Osteoblast (primary cell): ENCODE results near the gene LEO1. TPM values are rescaled to one million over a fixed set of nuclear protein-coding genes. Genes with fewer than 3 reads are reported as not detected.

Source experiments
- DNase-seq: peaks from one replicate; pipeline ENCODE4 v3.0.0; 2011; ENCODE audit warnings: low spot score, mixed read lengths; ENCODE audit not compliant: insufficient read length; ENCODE audit errors: missing footprints
- H2AFZ ChIP-seq: 2 replicates; pipeline ENCODE4 v1.6.0; 2011; ENCODE audit warnings: mild to moderate bottlenecking, low read length
- H3K27ac ChIP-seq: 2 replicates; pipeline ENCODE4 v1.5.1; 2011; ENCODE audit warnings: mild to moderate bottlenecking, low read depth, low read length, moderate library complexity
- H3K27me3 ChIP-seq: 2 replicates; pipeline ENCODE4 v1.6.0; 2012; ENCODE audit warnings: mild to moderate bottlenecking, control low read depth, inconsistent platforms, low read length, moderate library complexity; ENCODE audit not compliant: insufficient read depth
- H3K36me3 ChIP-seq: 2 replicates; pipeline ENCODE4 v1.5.1; 2011; ENCODE audit warnings: mild to moderate bottlenecking, low read length, control low read depth, moderate library complexity; ENCODE audit not compliant: insufficient read depth
- H3K4me1 ChIP-seq: 2 replicates; pipeline ENCODE4 v1.5.1; 2011; ENCODE audit warnings: mild to moderate bottlenecking, low read length, control low read depth, moderate library complexity; ENCODE audit not compliant: insufficient read depth
- H3K4me2 ChIP-seq: 2 replicates; pipeline ENCODE4 v1.6.0; 2011; ENCODE audit warnings: mild to moderate bottlenecking, low read length; ENCODE audit not compliant: insufficient read depth
- H3K4me3 ChIP-seq: fragments of 200-600 bp; sonication (generic); 3 replicates; pipeline ENCODE4 v1.5.1; 2012; ENCODE audit warnings: mild to moderate bottlenecking, low read length, inconsistent platforms; ENCODE audit not compliant: insufficient read depth
- H3K79me2 ChIP-seq: 2 replicates; pipeline ENCODE4 v1.6.0; 2012; ENCODE audit warnings: mild to moderate bottlenecking, low read length, control low read depth, inconsistent platforms; ENCODE audit not compliant: insufficient read depth
- H3K9me3 ChIP-seq: 2 replicates; pipeline ENCODE4 v1.5.1; 2011; ENCODE audit warnings: low read depth, low read length, control low read depth
- H4K20me1 ChIP-seq: 2 replicates; pipeline ENCODE4 v1.6.0; 2012; ENCODE audit warnings: mild to moderate bottlenecking, low read length, control low read depth; ENCODE audit not compliant: insufficient read depth
- total RNA-seq: library from RNA; depleted of rRNA; stranded (reverse); fragments of >200 nt; gene quantifications from 2 replicates; pipeline ENCODE4 v1.2.3, GENCODE V29; 2012
- TF ChIP-seq, protein P1 (sequence below): IDR thresholded peaks from 2 replicates; pipeline ENCODE4 v1.5.1; 2011; ENCODE audit warnings: mild to moderate bottlenecking, low read depth, low read length, moderate library complexity; ENCODE audit errors: extremely low read depth

LEO1 gene
- total RNA-seq, 1 donor = 16.3 TPM

GRCh38 chr15:51982013-51982769 lies 10.6 kb upstream of the LEO1 start:
- H3K4me3 ChIP-seq = peak overlapping the region; percentile 46
- peak overlapping the region; percentile 84 for H3K27ac ChIP-seq
- H2AFZ ChIP-seq = peak overlapping the region; percentile 35

GRCh38 chr15:51973775-51974174 lies 2.2 kb upstream of the LEO1 start:
- no peak for DNase-seq
- Histone ChIP-seq H4K20me1 (no peaks in the 10 kb centered on the region), H3K27me3 (no peaks in the 10 kb centered on the region), H3K4me3 (no peak overlapping the region), H3K27ac (no peak overlapping the region), H2AFZ (no peak overlapping the region), H3K9me3 (no peaks in the 10 kb centered on the region), H3K4me1 (peaks cover 13% of the 10 kb centered on the region), H3K79me2 (peaks cover 31% of the 10 kb centered on the region), H3K4me2 (no peak overlapping the region), H3K36me3 (no peaks in the 10 kb centered on the region)
- TF ChIP-seq, protein P1, sequence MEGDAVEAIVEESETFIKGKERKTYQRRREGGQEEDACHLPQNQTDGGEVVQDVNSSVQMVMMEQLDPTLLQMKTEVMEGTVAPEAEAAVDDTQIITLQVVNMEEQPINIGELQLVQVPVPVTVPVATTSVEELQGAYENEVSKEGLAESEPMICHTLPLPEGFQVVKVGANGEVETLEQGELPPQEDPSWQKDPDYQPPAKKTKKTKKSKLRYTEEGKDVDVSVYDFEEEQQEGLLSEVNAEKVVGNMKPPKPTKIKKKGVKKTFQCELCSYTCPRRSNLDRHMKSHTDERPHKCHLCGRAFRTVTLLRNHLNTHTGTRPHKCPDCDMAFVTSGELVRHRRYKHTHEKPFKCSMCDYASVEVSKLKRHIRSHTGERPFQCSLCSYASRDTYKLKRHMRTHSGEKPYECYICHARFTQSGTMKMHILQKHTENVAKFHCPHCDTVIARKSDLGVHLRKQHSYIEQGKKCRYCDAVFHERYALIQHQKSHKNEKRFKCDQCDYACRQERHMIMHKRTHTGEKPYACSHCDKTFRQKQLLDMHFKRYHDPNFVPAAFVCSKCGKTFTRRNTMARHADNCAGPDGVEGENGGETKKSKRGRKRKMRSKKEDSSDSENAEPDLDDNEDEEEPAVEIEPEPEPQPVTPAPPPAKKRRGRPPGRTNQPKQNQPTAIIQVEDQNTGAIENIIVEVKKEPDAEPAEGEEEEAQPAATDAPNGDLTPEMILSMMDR = no peak

More at GRCh38 chr15:51982013-51982769, 10.6 kb upstream of the LEO1 start:
- Histone ChIP-seq H3K36me3 (no peaks in the 10 kb centered on the region), H3K9me3 (no peaks in the 10 kb centered on the region), H3K4me1 (peaks cover 7% of the 10 kb centered on the region), H3K4me2 (peak overlapping the region; percentile 73), H3K79me2 (no peaks in the 10 kb centered on the region), H4K20me1 (no peaks in the 10 kb centered on the region), H3K27me3 (no peaks in the 10 kb centered on the region)
- TF ChIP-seq, protein P1 = peak; percentile 73
- peak; percentile 73 for DNase-seq

DNA sequence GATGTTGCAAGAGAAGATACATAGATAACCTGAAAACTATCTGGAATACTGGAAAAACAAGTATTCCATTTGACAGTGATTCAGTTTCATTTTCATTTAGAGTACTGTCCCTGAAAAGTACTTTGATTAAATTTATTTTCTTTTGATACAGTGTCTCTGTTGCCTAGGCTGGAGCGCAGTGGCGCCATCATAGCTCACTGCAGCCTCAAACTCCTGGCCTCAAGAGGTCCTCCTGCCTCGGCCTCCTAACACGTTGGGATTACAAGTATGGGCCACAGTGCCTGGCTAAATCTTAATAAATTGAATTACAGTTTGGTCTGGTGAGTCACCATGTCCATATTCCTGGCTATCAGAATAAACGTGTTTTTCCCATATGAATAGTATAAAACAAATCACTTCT lies 1.6 kb upstream of the LEO1 start:
- Histone ChIP-seq H3K79me2 (peaks cover 36% of the 10 kb centered on the region), H4K20me1 (no peaks in the 10 kb centered on the region), H2AFZ (no peak overlapping the region), H3K36me3 (no peaks in the 10 kb centered on the region), H3K4me1 (peaks cover 13% of the 10 kb centered on the region), H3K27ac (no peak overlapping the region), H3K9me3 (no peaks in the 10 kb centered on the region), H3K4me3 (no peak overlapping the region), H3K27me3 (no peaks in the 10 kb centered on the region), H3K4me2 (no peak overlapping the region)
- TF ChIP-seq, protein P1 = no peak
- DNase-seq = no peak

GRCh38 chr15:51971032-51971374 lies 575 bp downstream of the LEO1 start:
- Histone ChIP-seq H3K4me2 (peak overlapping the region; percentile 94), H3K4me1 (peaks cover 13% of the 10 kb centered on the region), H3K36me3 (peaks cover 3% of the 10 kb centered on the region), H3K79me2 (peaks cover 56% of the 10 kb centered on the region), H2AFZ (peak overlapping the region; percentile 100), H4K20me1 (peaks cover 3% of the 10 kb centered on the region), H3K4me3 (peak overlapping the region; percentile 100), H3K27me3 (no peaks in the 10 kb centered on the region), H3K27ac (peak overlapping the region; percentile 90), H3K9me3 (no peaks in the 10 kb centered on the region)
- TF ChIP-seq, protein P1 = no peak
- peak; percentile 79 for DNase-seq
